HG02970 (cell line): ENCODE data around the gene PSORS1C1.
"Not testable (repeated sequence)": the region's sequence is repeated elsewhere in the genome, so short reads cannot be mapped to it uniquely, and the experiment has no call there.

ENCODE experiments used
- ATAC-seq: cut with Tn5 transposase; IDR thresholded peaks from one replicate; pipeline ENCODE4 v1.9.1; 2021; ENCODE audit warnings: mild to moderate bottlenecking, moderate library complexity, moderate number of reproducible peaks; ENCODE audit not compliant: unreplicated experiment, low FRiP score

PSORS1C1 gene, protein sequence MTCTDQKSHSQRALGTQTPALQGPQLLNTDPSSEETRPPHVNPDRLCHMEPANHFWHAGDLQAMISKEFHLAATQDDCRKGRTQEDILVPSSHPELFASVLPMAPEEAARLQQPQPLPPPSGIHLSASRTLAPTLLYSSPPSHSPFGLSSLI

DNA sequence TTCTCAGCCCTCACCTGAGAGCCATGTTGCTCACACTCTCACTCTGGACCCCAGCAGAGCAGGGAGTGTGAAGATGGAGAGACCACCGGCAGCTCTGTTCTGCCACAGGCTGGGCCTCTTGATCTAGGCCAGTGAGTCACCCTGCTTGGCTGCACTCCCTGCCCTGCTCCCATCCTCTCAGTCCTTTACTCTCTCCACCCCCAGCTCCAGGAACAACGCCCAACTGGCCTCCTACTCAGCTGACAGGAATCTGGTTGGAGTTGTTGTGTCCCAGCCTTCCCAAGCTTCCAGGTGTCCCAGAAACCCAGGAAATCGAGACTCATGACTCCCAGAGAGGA is at the start of gene PSORS1C1:
PSORS1C1 (plus strand) TSS at position 260 of the 338 bp plus-strand sequence. CDS start 14,833 bp downstream, outside the sequence.
- no peak for ATAC-seq

DNA sequence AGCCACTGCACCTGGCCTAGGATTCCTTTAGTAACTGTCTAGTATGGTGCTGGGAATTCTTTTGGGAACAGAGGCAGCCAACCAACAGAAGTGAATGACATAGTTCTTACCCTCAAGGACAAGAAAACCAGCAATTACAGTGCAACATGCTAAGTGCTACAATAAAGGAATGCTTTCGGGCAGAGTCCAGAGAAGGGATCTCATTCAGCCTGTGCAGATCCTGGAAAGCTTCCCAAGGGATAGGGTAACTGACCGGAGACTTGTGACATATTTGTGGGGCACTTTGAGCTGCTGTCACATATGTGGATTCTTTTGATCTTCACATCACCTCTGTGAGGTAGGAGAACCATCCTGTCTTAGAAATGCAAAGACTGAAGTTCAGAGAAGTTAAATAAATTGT is 49.0 kb upstream of the PSORS1C1 start:
- ATAC-seq: no peak

DNA sequence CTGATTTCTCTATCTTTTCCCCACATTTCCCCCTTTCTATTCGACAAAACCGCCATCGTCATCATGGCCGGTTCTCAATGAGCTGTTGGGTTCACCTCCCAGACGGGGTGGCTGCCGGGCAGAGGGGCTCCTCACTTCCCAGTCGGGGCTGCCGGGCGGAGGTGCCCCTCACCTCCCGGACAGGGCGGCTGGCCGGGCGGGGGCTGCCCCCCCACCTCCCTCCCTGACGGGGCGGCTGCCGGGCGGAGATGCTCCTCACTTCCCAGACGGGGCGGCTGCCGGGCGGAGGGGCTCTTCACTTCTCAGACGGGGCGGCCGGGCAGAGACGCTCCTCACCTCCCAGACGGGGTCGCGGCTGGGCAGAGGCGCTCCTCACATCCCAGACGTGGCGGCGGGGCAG is 47.6 kb upstream of the PSORS1C1 start:
- ATAC-seq: not testable (repeated sequence)

DNA sequence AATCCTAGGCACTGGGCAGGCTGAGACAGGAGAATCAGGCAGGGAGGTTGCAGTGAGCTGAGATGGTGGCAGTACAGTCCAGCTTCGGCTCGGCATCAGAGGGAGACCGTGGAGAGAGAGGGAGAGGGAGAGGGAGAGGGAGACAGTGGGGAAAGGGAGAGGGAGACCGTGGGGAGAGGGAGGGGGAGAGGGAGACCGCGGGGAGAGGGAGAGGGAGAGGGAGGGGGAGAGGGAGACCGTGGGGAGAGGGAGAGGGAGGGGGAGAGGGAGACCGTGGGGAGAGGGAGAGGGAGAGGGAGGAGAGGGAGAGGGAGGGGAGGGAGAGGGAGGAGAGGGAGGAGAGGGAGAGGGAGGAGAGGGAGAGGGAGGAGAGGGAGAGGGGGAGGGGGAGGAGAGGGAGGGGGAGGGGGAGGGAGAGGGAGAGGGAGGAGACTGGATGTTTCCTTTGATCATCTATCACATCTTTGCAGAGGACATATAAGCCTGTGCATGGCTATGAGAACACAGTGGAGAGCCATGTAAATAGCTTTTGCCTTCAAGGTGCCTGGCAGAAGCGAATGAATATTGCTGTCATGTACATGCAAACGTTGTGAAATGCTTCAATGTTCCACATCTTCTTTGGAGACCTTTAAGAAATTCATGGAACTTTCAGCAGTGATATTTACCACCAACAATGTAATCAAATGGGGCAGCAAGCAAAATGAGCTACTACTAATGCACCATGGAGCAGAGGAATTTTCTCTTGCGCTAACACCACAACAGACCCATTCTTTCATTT is 46.5 kb upstream of the PSORS1C1 start:
- ATAC-seq: not testable (repeated sequence)

GRCh38 chr6:31068669-31069340 is 45.8 kb upstream of the PSORS1C1 start:
- no peak for ATAC-seq

- ATAC-seq: no peak
Measured at GRCh38 chr6:31070711-31071197, 43.8 kb upstream of the PSORS1C1 start.

DNA sequence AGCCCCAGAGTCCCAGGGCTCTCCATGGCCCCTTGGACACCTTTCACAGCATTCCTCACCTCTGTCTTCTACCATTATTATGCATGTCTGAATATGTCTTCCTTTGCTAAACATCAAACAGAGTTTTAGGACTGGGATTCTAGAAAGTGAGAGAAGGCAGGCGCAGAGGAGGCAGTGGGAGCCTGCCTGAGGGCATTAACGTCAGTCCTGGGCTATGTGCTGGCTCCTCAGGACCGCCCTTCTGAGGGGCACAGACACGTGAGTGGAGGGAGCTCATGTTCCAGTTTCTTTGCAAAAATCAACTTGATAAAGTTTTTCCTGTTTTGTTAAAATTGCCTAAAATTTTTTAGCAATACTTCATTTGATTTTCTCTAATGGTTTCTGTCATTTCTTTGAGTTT is 40.2 kb upstream of the PSORS1C1 start:
- ATAC-seq: no peak

DNA sequence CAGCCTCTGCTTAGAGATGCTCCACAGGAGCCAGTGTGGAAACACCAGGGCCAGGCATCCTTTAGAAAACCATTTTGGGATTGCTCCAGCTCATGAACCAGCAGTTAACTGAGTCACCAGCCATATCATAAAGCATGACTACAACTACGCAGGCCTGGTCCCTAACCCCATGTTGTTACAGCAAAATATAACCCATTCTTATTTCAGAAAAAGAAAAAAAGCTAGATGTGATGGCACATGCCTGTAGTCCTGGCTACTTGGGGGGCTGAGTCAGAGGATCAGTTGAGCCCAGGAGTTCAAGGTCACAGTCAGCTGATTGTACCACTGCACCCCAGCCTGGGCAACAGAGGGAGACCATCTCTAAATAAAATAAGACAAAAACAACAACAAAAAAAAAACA is 39.1 kb upstream of the PSORS1C1 start:
- ATAC-seq: no peak

DNA sequence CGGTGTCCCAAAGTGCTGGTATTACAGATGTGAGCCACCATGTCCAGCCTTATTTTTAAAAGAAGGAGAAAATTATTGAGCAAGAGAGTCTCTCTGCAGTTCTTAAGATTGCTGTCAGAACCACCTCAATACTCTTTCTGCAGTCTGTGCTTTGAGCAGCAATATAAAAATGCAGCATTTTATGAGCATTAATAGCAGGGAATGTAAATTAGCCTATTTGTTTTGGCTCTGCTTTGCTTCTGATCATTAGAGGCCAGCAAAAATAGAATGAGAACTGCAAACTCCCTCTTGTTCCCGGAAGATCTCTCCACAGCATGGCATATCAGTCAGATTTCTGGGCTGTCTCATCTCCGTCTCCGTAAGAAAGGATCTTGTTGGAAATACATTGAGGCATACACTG is 38.0 kb upstream of the PSORS1C1 start:
- no peak for ATAC-seq

DNA sequence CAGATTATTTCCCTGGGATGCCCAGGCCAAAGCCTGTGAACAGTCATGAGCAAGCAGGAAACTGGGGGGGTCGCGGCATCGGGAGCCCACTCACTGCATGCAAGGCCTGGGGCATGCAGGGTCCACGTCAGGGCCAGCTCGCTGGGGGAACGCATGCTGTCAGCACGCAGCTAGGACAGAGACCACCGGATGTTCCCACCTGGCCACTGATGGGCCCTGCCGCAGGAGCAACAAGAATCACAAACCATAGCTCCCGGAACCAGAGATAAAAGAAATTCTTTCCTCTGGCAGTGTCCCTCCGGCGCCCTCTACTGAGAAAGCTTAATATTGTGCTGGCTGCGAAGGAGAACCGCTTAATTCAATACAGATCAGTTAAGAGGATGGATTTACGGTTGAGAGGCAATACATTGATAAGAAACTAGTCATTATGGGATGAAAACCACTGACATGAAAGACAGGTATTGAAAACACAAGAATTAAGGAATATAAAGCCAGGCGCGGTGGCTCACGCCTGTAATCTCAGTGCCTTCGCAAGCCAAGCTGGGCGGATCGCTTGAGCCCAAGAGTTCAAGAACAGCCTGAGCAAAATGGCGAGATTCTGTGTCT is 34.8 kb upstream of the PSORS1C1 start:
- no peak for ATAC-seq

DNA sequence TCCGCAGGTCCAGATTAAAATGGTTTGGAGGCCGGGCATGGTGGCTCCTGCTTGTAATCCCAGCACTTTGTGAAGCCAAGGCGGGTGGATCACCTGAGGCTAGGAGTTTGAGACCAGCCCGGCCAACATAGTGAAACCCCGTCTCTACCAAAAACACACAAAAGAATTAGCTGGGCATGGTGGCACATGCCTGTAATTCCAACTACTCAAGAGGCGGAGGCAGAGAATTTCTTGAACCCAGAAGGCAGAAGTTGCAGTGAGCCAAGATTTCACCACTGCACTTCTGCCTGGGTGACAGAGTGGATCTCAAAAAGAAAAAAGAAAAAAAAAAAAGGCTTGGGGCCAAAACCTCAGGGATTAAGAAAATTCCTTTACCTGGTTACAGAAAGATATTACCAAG is 32.7 kb upstream of the PSORS1C1 start:
- ATAC-seq: no peak

- no peak for ATAC-seq
Measured at GRCh38 chr6:31083742-31084354, 30.8 kb upstream of the PSORS1C1 start.

DNA sequence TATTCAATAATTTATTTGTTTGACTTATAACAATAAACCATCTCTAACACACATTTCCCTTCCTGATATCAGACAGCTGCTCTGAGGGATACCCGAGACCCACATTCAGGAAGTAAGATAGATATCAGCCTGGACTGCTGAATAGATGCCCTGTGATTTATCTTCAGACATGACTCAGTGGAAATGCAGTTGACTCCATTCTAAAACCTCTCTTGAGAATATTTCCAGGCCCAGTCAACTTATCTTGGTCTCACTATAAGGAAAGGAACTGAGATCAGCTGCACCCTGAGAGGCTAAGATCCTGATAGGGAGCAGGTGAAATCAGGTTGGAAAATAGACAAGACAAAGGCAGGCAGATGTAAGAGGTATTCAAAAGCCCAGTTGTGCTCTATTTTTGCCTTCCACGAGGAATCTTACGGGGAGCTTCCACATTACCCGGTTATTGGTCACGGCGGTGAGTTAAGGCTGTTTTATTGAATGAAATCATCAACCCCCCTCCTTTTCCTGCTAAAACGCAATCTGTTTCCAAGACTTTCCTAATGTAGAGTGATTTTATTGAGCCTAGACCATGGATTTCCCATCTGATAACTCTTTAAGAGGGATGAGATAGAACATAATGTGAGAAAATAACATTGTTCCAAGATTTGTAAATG is 27.7 kb upstream of the PSORS1C1 start:
- ATAC-seq: no peak

DNA sequence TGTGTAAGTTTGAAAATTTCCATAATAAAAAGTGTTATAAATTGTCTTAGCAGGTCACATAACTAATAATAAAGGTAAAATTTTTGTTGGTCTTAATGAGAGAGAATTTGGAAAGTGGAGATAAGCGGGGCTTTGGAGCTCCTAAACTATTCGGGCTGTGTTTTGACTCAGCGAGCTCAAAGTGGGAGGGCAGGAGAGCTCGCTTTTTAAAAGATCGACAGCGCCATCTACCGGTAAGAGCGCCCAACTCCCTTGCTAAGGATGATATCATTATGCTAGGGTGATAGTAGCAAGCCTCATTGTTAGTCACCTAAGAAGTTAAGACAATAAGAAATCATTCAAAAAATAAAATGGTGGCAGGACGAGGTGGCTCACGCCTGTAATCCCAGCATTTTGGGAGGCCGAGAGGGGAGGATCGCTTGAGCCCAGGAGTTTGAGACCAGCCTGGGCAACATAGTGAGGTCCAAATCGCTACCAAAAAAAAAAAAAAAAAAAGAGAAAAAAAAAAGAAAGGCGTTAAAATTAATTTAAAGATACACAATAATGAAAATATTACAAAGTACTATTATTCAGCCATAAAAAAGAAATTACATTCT is 27.0 kb upstream of the PSORS1C1 start:
- ATAC-seq: no peak

GRCh38 chr6:31090275-31090972 is 24.2 kb upstream of the PSORS1C1 start:
- ATAC-seq: no peak

- ATAC-seq: no peak
Measured at GRCh38 chr6:31090973-31091364, 23.6 kb upstream of the PSORS1C1 start.

GRCh38 chr6:31091680-31092079 is 22.9 kb upstream of the PSORS1C1 start:
- ATAC-seq: no peak

- ATAC-seq: no peak
Measured at GRCh38 chr6:31092238-31092637, 22.4 kb upstream of the PSORS1C1 start.

- ATAC-seq: no peak
Measured at GRCh38 chr6:31092769-31093505, 21.7 kb upstream of the PSORS1C1 start.
